GM23338 (cell line): Measurements from ENCODE around the gene TAGAP.

Source experiments
- CREB1 ChIP-seq: fragments of 250-450 bp; sonication (Bioruptor Pico); IDR thresholded peaks from 2 replicates; pipeline ENCODE4 v1.5.0; 2020; ENCODE audit warnings: low read depth, mild to moderate bottlenecking, moderate library complexity
- CTCF ChIP-seq, 2 experiments: fragments of 200-600 bp in 1 of 2; sonication (generic) in 1 of 2; conservative IDR thresholded peaks; 2 replicates each; pipeline versions ENCODE4 v1.5.1 to v1.6.1; 2016 to 2017; ENCODE audit warnings: antibody characterized with exemption in 2 of 2, low read depth in 2 of 2, mild to moderate bottlenecking in 2 of 2, moderate library complexity in 1 of 2
- EZH2 ChIP-seq: fragments of 200-600 bp; sonication (generic); IDR thresholded peaks from one replicate; pipeline ENCODE4 v1.8.0; 2017; ENCODE audit warnings: antibody characterized with exemption, mild to moderate bottlenecking, low read depth; ENCODE audit not compliant: unreplicated experiment
- EZH2phosphoT487 ChIP-seq: fragments of 200-600 bp; sonication (generic); IDR thresholded peaks from one replicate; pipeline ENCODE4 v1.8.1; 2018; ENCODE audit warnings: antibody characterized with exemption; ENCODE audit not compliant: unreplicated experiment
- JUNB ChIP-seq: IDR thresholded peaks from one replicate; pipeline ENCODE4 v1.6.1; 2016; ENCODE audit warnings: antibody characterized with exemption; ENCODE audit not compliant: unreplicated experiment
- POLR2AphosphoS5 ChIP-seq: IDR thresholded peaks from 2 replicates; pipeline ENCODE4 v1.6.1; 2016; ENCODE audit warnings: antibody characterized with exemption, low read depth
- REST ChIP-seq: IDR thresholded peaks from one replicate; pipeline ENCODE4 v1.6.1; 2018; ENCODE audit warnings: antibody characterized with exemption; ENCODE audit not compliant: unreplicated experiment
- ZNF114 ChIP-seq: fragments of 250-450 bp; sonication (Bioruptor Pico); IDR thresholded peaks from 2 replicates; pipeline ENCODE4 v1.5.0; 2020; ENCODE audit warnings: mild to moderate bottlenecking, moderate library complexity
- ZNF331 ChIP-seq: fragments of 250-450 bp; sonication (Bioruptor Pico); IDR thresholded peaks from 2 replicates; pipeline ENCODE4 v1.5.0; 2020; ENCODE audit warnings: low read depth, mild to moderate bottlenecking, moderate library complexity

DNA sequence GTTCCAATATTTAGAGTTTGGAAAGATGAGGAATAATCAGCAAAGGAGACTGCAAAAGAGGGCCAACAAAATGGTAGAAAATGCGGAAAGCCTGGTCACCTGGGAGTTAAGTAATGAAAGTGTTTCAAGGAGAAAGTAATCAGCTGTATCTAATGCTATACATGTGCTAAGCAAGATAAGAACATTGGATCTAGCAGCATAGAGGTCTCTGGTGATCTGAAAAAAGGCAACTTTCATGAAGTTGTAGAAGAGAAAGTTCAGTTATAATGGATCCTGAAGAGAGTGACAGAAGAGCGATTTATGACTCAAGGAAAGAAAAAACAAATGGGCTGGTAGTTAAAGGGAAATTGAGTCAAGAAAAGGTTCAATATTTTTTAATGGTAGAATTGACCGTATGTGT, 40.2 kb downstream of the TAGAP start:
- TF ChIP-seq ZNF114 (CRISPR knock-in tag) = no peak
- no peak for TF ChIP-seq EZH2phosphoT487
- no peak for TF ChIP-seq CTCF (conservative IDR thresholded peaks at IDR 0.05; ENCODE audit: low read depth in 2 of 2)
- TF ChIP-seq POLR2AphosphoS5 = no peak
- TF ChIP-seq ZNF331 (CRISPR knock-in tag) = no peak
- TF ChIP-seq EZH2 = no peak
- no peak for TF ChIP-seq REST
- TF ChIP-seq JUNB = no peak
- TF ChIP-seq CREB1 (CRISPR knock-in tag) = no peak
